ENCODE measurements around the gene GOSR2.
"Not testable (repeated sequence)": the region's sequence is repeated elsewhere in the genome, so short reads cannot be mapped to it uniquely, and the experiment has no call there.

The GOSR2 gene

GRCh38 chr17:46898364-46898763, 24.6 kb upstream of the GOSR2 start:
- DNase-seq (ENCODE audit: low read depth in 1 of 2, low spot score in 1 of 2) = no peak
- TF ChIP-seq JUND (IDR thresholded peaks at IDR 0.05; ENCODE audit: low read depth) = no peak
- in situ Hi-C loops (cut with HindIII; ENCODE audit: low pct_unique_long_range_greater_than_20kb, low sequenced_read_pairs) = no loop called here

- TF ChIP-seq JUND (IDR thresholded peaks at IDR 0.05; ENCODE audit: low read depth) = no peak
- in situ Hi-C loops (cut with HindIII; ENCODE audit: low pct_unique_long_range_greater_than_20kb, low sequenced_read_pairs) = no loop called here
- no peak for DNase-seq (ENCODE audit: low read depth in 1 of 2, low spot score in 1 of 2)
Measured at GRCh38 chr17:46898860-46899259, 24.1 kb upstream of the GOSR2 start.

- in situ Hi-C loops (cut with HindIII; ENCODE audit: low pct_unique_long_range_greater_than_20kb, low sequenced_read_pairs) = no loop called here
Measured at GRCh38 chr17:46901291-46901690, 21.7 kb upstream of the GOSR2 start.

GRCh38 chr17:46903762-46904672, 18.9 kb upstream of the GOSR2 start:
- in situ Hi-C loops (cut with HindIII; ENCODE audit: low pct_unique_long_range_greater_than_20kb, low sequenced_read_pairs) = no loop called here
- no peak for DNase-seq (ENCODE audit: low read depth in 1 of 2, low spot score in 1 of 2)
- no peak for TF ChIP-seq JUND (IDR thresholded peaks at IDR 0.05; ENCODE audit: low read depth)

More at GRCh38 chr17:46901291-46901690, 21.7 kb upstream of the GOSR2 start:
- no peak for TF ChIP-seq JUND (IDR thresholded peaks at IDR 0.05; ENCODE audit: low read depth)
- no peak for DNase-seq (ENCODE audit: low read depth in 1 of 2, low spot score in 1 of 2)

- in situ Hi-C loops (cut with HindIII; ENCODE audit: low pct_unique_long_range_greater_than_20kb, low sequenced_read_pairs) = no loop called here
- DNase-seq (ENCODE audit: low read depth in 1 of 2, low spot score in 1 of 2) = no peak
- TF ChIP-seq JUND (IDR thresholded peaks at IDR 0.05; ENCODE audit: low read depth) = no peak
Measured at GRCh38 chr17:46908068-46908737, 14.8 kb upstream of the GOSR2 start.

- in situ Hi-C loops (cut with HindIII; ENCODE audit: low pct_unique_long_range_greater_than_20kb, low sequenced_read_pairs) = no loop called here
- DNase-seq (ENCODE audit: low read depth in 1 of 2, low spot score in 1 of 2) = no peak
- no peak for TF ChIP-seq JUND (IDR thresholded peaks at IDR 0.05; ENCODE audit: low read depth)
Measured at GRCh38 chr17:46910179-46910927, 12.6 kb upstream of the GOSR2 start.

GRCh38 chr17:46911311-46911710, 11.6 kb upstream of the GOSR2 start:
- in situ Hi-C loops (cut with HindIII; ENCODE audit: low pct_unique_long_range_greater_than_20kb, low sequenced_read_pairs) = no loop called here
- no peak for DNase-seq (ENCODE audit: low read depth in 1 of 2, low spot score in 1 of 2)
- TF ChIP-seq JUND (IDR thresholded peaks at IDR 0.05; ENCODE audit: low read depth) = no peak

GRCh38 chr17:46915596-46915995, 7.4 kb upstream of the GOSR2 start:
- no peak for TF ChIP-seq JUND (IDR thresholded peaks at IDR 0.05; ENCODE audit: low read depth)
- no peak for DNase-seq (ENCODE audit: low read depth in 1 of 2, low spot score in 1 of 2)
- in situ Hi-C loops (cut with HindIII; ENCODE audit: low pct_unique_long_range_greater_than_20kb, low sequenced_read_pairs) = no loop called here

GRCh38 chr17:46916211-46916610, 6.7 kb upstream of the GOSR2 start:
- no peak for DNase-seq (ENCODE audit: low read depth in 1 of 2, low spot score in 1 of 2)
- no peak for TF ChIP-seq JUND (IDR thresholded peaks at IDR 0.05; ENCODE audit: low read depth)
- in situ Hi-C loops (cut with HindIII; ENCODE audit: low pct_unique_long_range_greater_than_20kb, low sequenced_read_pairs) = no loop called here

- TF ChIP-seq JUND (IDR thresholded peaks at IDR 0.05; ENCODE audit: low read depth) = no peak
- DNase-seq (ENCODE audit: low read depth in 1 of 2, low spot score in 1 of 2) = no peak
- in situ Hi-C loops (cut with HindIII; ENCODE audit: low pct_unique_long_range_greater_than_20kb, low sequenced_read_pairs) = no loop called here
Measured at GRCh38 chr17:46916623-46917022, 6.3 kb upstream of the GOSR2 start.

- in situ Hi-C loops (cut with HindIII; ENCODE audit: low pct_unique_long_range_greater_than_20kb, low sequenced_read_pairs) = no loop called here
- DNase-seq (ENCODE audit: low read depth in 1 of 2, low spot score in 1 of 2) = no peak
- no peak for TF ChIP-seq JUND (IDR thresholded peaks at IDR 0.05; ENCODE audit: low read depth)
Measured at GRCh38 chr17:46917041-46917440, 5.9 kb upstream of the GOSR2 start.

GRCh38 chr17:46917516-46917915, 5.4 kb upstream of the GOSR2 start:
- in situ Hi-C loops (cut with HindIII; ENCODE audit: low pct_unique_long_range_greater_than_20kb, low sequenced_read_pairs) = no loop called here
- TF ChIP-seq JUND (IDR thresholded peaks at IDR 0.05; ENCODE audit: low read depth) = no peak
- DNase-seq (ENCODE audit: low read depth in 1 of 2, low spot score in 1 of 2) = no peak

GRCh38 chr17:46921962-46922361, 998 bp upstream of the GOSR2 start:
- DNase-seq (ENCODE audit: low read depth in 1 of 2, low spot score in 1 of 2); in situ Hi-C loops (cut with HindIII; ENCODE audit: low pct_unique_long_range_greater_than_20kb, low sequenced_read_pairs): not testable (repeated sequence)

Measured in T47D (cell line).